CD4-positive, CD25-positive, alpha-beta regulatory T cell (primary cell): ENCODE data around the gene HAUS6. TPM values are rescaled to one million over a fixed set of nuclear protein-coding genes. Genes with fewer than 3 reads are reported as not detected.

Experiments used
- ATAC-seq, 2 donors: fragments of 150-1000 bp; cut with Tn5 transposase; one replicate each; pipeline ENCODE4 v1.10.0; 2021; ENCODE audit warnings: low read depth in 2 of 2, moderate number of reproducible peaks in 2 of 2, moderate library complexity in 1 of 2
- DNase-seq, 3 donors: peaks; one replicate each; pipeline versions ENCODE4 v3.0.0 to v3.0.0-alpha.2; 2012 to 2022; ENCODE audit warnings: mixed read lengths in 1 of 3
- H3K27ac ChIP-seq: one replicate; pipeline ENCODE4 v1.7.0; 2013; ENCODE audit warnings: mild to moderate bottlenecking, low read length; ENCODE audit not compliant: insufficient read depth, poor library complexity, severe bottlenecking
- H3K27me3 ChIP-seq: one replicate; pipeline ENCODE4 v1.7.0; 2013; ENCODE audit warnings: low read length; ENCODE audit not compliant: control insufficient read depth, insufficient read depth
- H3K36me3 ChIP-seq: one replicate; pipeline ENCODE4 v1.7.0; 2013; ENCODE audit warnings: mild to moderate bottlenecking, low read length, moderate library complexity; ENCODE audit not compliant: control insufficient read depth, insufficient read depth
- H3K4me1 ChIP-seq: 2 replicates; pipeline ENCODE4 v1.7.0; 2013; ENCODE audit warnings: mild to moderate bottlenecking, low read length; ENCODE audit not compliant: insufficient read depth, control insufficient read depth, poor library complexity, severe bottlenecking
- H3K4me3 ChIP-seq: one replicate; pipeline ENCODE4 v1.7.0; 2013; ENCODE audit warnings: low read depth, mild to moderate bottlenecking, low read length, moderate library complexity
- H3K9me3 ChIP-seq, 2 experiments: 1 replicate in 1 of 2; 2 replicates in 1 of 2; pipeline ENCODE4 v1.7.0; 2013; ENCODE audit warnings: low read length in 2 of 2, mild to moderate bottlenecking in 1 of 2, moderate library complexity in 1 of 2; ENCODE audit not compliant: control insufficient read depth in 2 of 2
- H3K27ac Mint-ChIP-seq, 3 donors: one replicate each; pipeline ENCODE4 v1.8.0; 2020 to 2022; ENCODE audit warnings: mild to moderate bottlenecking in 3 of 3, mixed read lengths in 3 of 3, moderate library complexity in 2 of 3
- H3K27me3 Mint-ChIP-seq: one replicate; pipeline ENCODE4 v1.8.0; 2022; ENCODE audit warnings: mild to moderate bottlenecking, mixed read lengths
- H3K36me3 Mint-ChIP-seq: one replicate; pipeline ENCODE4 v1.8.0; 2020; ENCODE audit warnings: mixed read lengths
- H3K4me1 Mint-ChIP-seq, 4 donors: one replicate each; pipeline ENCODE4 v1.8.0; 2020 to 2022; ENCODE audit warnings: mixed read lengths in 4 of 4, mild to moderate bottlenecking in 1 of 4
- H3K4me3 Mint-ChIP-seq, 4 donors: one replicate each; pipeline ENCODE4 v1.8.0; 2020 to 2022; ENCODE audit warnings: mild to moderate bottlenecking in 4 of 4, mixed read lengths in 4 of 4, moderate library complexity in 3 of 4
- H3K9me3 Mint-ChIP-seq, 7 donors: one replicate each; pipeline ENCODE4 v1.8.0; 2020 to 2022; ENCODE audit warnings: mixed read lengths in 7 of 7, mild to moderate bottlenecking in 3 of 7, moderate library complexity in 2 of 7
- polyA plus RNA-seq, 4 donors: library from polyadenylated mRNA; unstranded; fragments of 300-500 nt; fragmentation: Illumina TruSeq; gene quantifications; one replicate each; pipeline ENCODE4 v1.2.3, GENCODE V29; 2021
- total RNA-seq: library from RNA; stranded (reverse); gene quantifications from one replicate; pipeline ENCODE4 v1.2.3, GENCODE V29; 2022

Gene HAUS6
- total and polyA plus RNA-seq, 5 donors from 2014 or later, result 4.5 to 13.2 (median 5.9) TPM

GRCh38 chr9:19140259-19140658, 37.6 kb upstream of the HAUS6 start:
- Mint-ChIP-seq H3K9me3 (no peaks in the 10 kb centered on the region), H3K27ac (no peak overlapping the region), H3K4me1 (peaks cover 0 to 4% (median 0%) of the 10 kb centered on the region in 4 donors), H3K4me3 (no peak overlapping the region), H3K36me3 (no peaks in the 10 kb centered on the region), H3K27me3 (peaks cover 4% of the 10 kb centered on the region)
- ATAC-seq (no peak), DNase-seq (no peak)
- no peaks in the 10 kb centered on the region for H3K4me1 ChIP-seq
- no peaks in the 10 kb centered on the region for H3K27me3 ChIP-seq
- no peaks in the 10 kb centered on the region for H3K36me3 ChIP-seq
- no peak overlapping the region for H3K27ac ChIP-seq
- no peak overlapping the region for H3K4me3 ChIP-seq
- H3K9me3 ChIP-seq, result no peaks in the 10 kb centered on the region

DNA sequence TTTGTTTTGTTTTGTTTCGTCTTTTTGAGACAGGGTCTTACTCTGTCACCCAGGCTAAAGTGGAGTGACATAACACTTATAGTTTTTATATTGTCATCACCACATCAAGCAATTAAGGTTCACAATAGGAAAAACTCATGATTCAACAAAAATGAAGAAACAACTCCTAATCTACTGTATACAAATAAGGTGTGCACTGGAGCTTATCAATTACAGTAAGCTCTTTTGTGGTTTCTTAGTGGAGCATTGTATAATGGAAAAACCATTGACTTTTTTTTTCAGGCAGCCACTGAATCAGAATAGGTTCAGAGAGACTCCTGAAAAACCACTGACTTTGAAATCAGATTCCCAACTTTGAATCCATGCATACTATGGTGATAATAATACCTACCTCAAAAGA, 35.4 kb upstream of the HAUS6 start:
- DNase-seq, result no peak
- ATAC-seq, result no peak
- Mint-ChIP-seq H3K27ac (no peak overlapping the region), H3K4me1 (peaks cover 0 to 10% (median 2%) of the 10 kb centered on the region in 4 donors), H3K4me3 (no peak overlapping the region), H3K9me3 (no peaks in the 10 kb centered on the region), H3K36me3 (no peaks in the 10 kb centered on the region), H3K27me3 (peaks cover 4% of the 10 kb centered on the region)
- Histone ChIP-seq H3K4me3 (no peak overlapping the region), H3K36me3 (no peaks in the 10 kb centered on the region), H3K4me1 (no peaks in the 10 kb centered on the region), H3K9me3 (no peaks in the 10 kb centered on the region), H3K27me3 (no peaks in the 10 kb centered on the region), H3K27ac (no peak overlapping the region)

DNA sequence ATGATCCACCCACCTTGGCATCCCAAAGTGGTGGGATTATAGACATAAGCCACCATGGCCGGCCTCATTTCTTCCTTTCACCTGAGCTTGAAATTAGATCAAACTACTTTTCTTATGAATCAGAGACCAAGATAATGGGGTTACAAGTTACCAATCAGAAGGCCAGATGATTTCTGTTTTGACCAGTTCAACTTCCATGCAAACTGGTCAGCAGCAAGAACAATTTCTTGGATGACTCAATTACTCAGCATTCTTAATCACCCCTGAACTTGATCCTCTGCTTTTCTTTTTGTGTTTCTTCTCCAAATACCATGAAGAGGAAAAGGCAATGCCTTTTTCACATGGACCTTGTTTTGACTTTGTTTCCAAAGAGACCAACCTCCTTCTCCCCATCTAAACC, 34.6 kb upstream of the HAUS6 start:
- Mint-ChIP-seq H3K27ac (no peak overlapping the region), H3K4me1 (peaks cover 0 to 10% (median 2%) of the 10 kb centered on the region in 4 donors), H3K9me3 (no peaks in the 10 kb centered on the region), H3K27me3 (peaks cover 4% of the 10 kb centered on the region), H3K36me3 (no peaks in the 10 kb centered on the region), H3K4me3 (no peak overlapping the region)
- Histone ChIP-seq H3K27ac (no peak overlapping the region), H3K9me3 (no peaks in the 10 kb centered on the region), H3K4me3 (no peak overlapping the region), H3K36me3 (no peaks in the 10 kb centered on the region), H3K27me3 (no peaks in the 10 kb centered on the region), H3K4me1 (no peaks in the 10 kb centered on the region)
- DNase-seq (no peak), ATAC-seq (no peak)

DNA sequence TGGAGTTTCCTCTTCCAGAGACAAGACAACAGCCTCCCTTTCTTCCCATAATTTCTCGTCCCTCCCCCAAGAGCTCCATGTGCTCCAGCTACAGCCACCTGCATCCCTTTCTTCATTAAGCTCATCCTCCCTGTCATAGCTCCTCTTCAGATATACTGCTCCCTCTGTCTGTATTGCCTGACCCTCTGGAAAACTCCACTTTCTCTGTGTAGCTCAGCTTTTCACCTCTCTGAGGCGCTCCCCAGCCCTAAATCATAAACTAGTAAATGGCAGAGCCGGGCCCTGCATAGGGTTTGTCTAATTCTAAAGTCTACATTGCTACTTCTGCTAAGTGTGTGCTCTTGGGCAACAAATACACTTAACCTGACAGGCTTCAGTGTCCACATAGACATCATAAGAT, 33.4 kb upstream of the HAUS6 start:
- no peaks in the 10 kb centered on the region for H3K9me3 Mint-ChIP-seq
- H3K4me1 Mint-ChIP-seq, result peaks cover 0 to 10% (median 2%) of the 10 kb centered on the region in 4 donors

DNA sequence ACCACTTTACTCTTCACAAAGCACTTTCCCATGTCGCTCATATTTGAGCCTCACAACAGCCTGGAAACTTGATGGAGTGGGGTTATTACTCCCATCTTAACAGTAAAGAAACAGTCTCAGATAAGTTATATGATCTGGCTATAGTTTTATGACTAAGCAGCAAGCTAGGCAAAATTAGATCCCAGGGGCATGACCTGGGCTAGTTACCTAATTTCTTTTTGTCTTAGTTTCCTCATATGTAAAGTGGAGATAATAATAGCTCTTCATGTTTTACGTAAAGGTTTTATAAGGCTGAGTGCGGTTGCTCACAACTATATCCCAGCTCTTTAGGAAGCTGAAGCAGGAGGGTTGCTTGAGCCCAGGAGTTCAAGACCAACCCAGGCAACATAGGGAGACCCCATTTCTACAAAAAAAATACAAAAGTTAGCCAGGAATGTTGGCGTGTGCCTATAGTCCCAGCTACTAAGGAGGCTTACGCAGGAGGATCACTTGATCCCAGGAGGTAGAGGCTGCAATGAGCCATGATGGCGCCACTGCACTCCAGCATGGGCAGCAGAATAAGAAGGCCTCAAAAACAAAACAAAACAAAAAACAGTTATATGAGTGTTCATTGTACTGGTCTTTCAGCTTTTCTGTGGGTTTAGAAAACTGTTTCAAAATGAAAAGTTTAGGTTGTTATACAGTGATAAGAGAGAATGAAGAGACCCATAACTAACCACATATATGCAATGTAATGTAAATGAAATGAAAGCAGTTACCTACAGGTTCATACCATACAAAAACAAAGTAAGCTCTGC, 31.0 kb upstream of the HAUS6 start:
- H3K27ac Mint-ChIP-seq, result no peak overlapping the region

More for the DNA sequence above, 33.4 kb upstream of the HAUS6 start:
- no peaks in the 10 kb centered on the region for H3K36me3 ChIP-seq
- no peaks in the 10 kb centered on the region for H3K27me3 ChIP-seq
- H3K27me3 Mint-ChIP-seq, result peaks cover 4% of the 10 kb centered on the region
- no peaks in the 10 kb centered on the region for H3K9me3 ChIP-seq
- H3K4me3 ChIP-seq, result no peak overlapping the region
- H3K27ac ChIP-seq, result no peak overlapping the region
- H3K27ac Mint-ChIP-seq, result no peak overlapping the region
- DNase-seq (no peak), ATAC-seq (no peak)
- H3K4me1 ChIP-seq, result no peaks in the 10 kb centered on the region
- no peak overlapping the region for H3K4me3 Mint-ChIP-seq
- H3K36me3 Mint-ChIP-seq, result no peaks in the 10 kb centered on the region

GRCh38 chr9:19130436-19130835, 27.7 kb upstream of the HAUS6 start:
- Mint-ChIP-seq H3K27me3 (no peaks in the 10 kb centered on the region), H3K27ac (no peak overlapping the region), H3K36me3 (no peaks in the 10 kb centered on the region), H3K9me3 (no peaks in the 10 kb centered on the region), H3K4me3 (peak overlapping the region in 2 of 4 donors; percentile 48 to 95), H3K4me1 (peaks cover 3 to 40% (median 25%) of the 10 kb centered on the region in 4 donors)
- H3K36me3 ChIP-seq, result no peaks in the 10 kb centered on the region
- no peak overlapping the region for H3K4me3 ChIP-seq
- no peak overlapping the region for H3K27ac ChIP-seq
- peaks cover 21% of the 10 kb centered on the region for H3K4me1 ChIP-seq
- H3K9me3 ChIP-seq, result no peaks in the 10 kb centered on the region
- no peaks in the 10 kb centered on the region for H3K27me3 ChIP-seq
- ATAC-seq (no peak), DNase-seq (no peak)

More for the DNA sequence above, 31.0 kb upstream of the HAUS6 start:
- H3K4me3 ChIP-seq, result no peak overlapping the region
- H3K4me1 ChIP-seq, result peaks cover 1% of the 10 kb centered on the region
- no peaks in the 10 kb centered on the region for H3K27me3 ChIP-seq
- no peak for ATAC-seq
- H3K4me1 Mint-ChIP-seq, result peaks cover 3 to 19% (median 14%) of the 10 kb centered on the region in 4 donors
- H3K36me3 Mint-ChIP-seq, result no peaks in the 10 kb centered on the region
- peak in 1 of 3 donors; percentile 31 for DNase-seq
- no peaks in the 10 kb centered on the region for H3K36me3 ChIP-seq
- H3K27ac ChIP-seq, result no peak overlapping the region
- H3K27me3 Mint-ChIP-seq, result peaks cover 4% of the 10 kb centered on the region
- H3K4me3 Mint-ChIP-seq, result no peak overlapping the region
- no peaks in the 10 kb centered on the region for H3K9me3 Mint-ChIP-seq
- H3K9me3 ChIP-seq, result no peaks in the 10 kb centered on the region

DNA sequence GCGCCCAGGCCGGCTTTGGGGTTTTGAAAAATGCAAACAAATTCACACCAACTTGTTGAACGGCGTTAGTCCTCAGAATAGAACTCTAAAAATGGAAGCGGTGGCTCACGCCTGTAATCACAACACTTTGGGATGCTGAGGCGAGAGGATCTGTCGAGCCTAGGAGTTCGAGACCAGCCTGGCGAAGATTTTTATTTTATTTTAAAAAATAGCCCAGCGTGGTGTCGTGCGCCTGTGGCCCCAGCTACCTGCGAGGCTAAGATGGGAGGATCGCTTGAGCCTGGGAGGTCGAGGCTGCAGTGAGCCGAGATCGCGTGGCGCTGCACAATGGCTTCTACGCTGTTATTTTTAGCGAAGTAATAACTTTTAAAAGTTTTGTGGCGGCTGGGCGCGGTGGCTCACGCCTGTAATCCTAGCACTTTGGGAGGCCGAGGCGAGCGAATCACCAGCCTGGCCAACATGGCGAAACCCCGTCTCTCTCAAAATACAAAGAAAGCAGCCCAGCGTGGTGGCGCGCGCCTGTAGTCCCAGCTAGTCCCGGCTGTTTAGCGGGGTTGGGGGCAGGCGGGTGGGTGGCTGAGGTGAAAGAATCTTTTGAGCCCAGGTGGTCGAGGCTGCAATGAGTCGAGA, 25.3 kb upstream of the HAUS6 start:
- H3K9me3 Mint-ChIP-seq, result no peaks in the 10 kb centered on the region
- H3K4me3 ChIP-seq, result peak overlapping the region; percentile 81
- H3K36me3 ChIP-seq, result peaks cover 3% of the 10 kb centered on the region
- H3K27me3 ChIP-seq, result no peaks in the 10 kb centered on the region
- H3K36me3 Mint-ChIP-seq, result peaks cover 10% of the 10 kb centered on the region
- H3K9me3 ChIP-seq, result no peaks in the 10 kb centered on the region
- H3K4me3 Mint-ChIP-seq, result peak overlapping the region; percentile 93 to 97 (median 96)
- H3K27ac Mint-ChIP-seq, result peak overlapping the region; percentile 77 to 95 (median 89)
- peak; percentile 12 to 18 for ATAC-seq
- H3K27me3 Mint-ChIP-seq, result no peaks in the 10 kb centered on the region
- peak in 2 of 3 donors; percentile 4 to 61 for DNase-seq
- peaks cover 7 to 64% (median 38%) of the 10 kb centered on the region in 4 donors for H3K4me1 Mint-ChIP-seq
- H3K27ac ChIP-seq, result peak overlapping the region; percentile 86
- H3K4me1 ChIP-seq, result peaks cover 39% of the 10 kb centered on the region
